AG04449 (cell line): ENCODE data around the gene OR5AR1.

Experiments
- CTCF ChIA-PET: fragments of 350-600 bp; formaldehyde crosslinking; extraction: SDS; loops from one replicate; lab custom pipeline; 2021; ENCODE audit warnings: antibody characterized with exemption; lab: Yijun Ruan, JAX
- POLR2A ChIA-PET: fragments of 400-600, 350-600 bp; formaldehyde crosslinking; extraction: SDS; loops from one replicate; lab custom pipeline; 2020; ENCODE audit warnings: antibody characterized with exemption, inconsistent platforms; lab: Yijun Ruan, JAX
- DNase-seq: peaks from one replicate; pipeline ENCODE4 v3.0.0-alpha.2; 2010; ENCODE audit warnings: low read depth, low spot score
- H3K4me3 ChIP-seq: 2 replicates; pipeline ENCODE4 v1.5.1; 2011; ENCODE audit warnings: low read depth, mild to moderate bottlenecking, control low read depth, low read length
- CTCF ChIP-seq: IDR thresholded peaks from one replicate; pipeline ENCODE4 v1.5.1; 2011; ENCODE audit warnings: mild to moderate bottlenecking, moderate library complexity, low read length, control low read depth, inconsistent platforms; ENCODE audit not compliant: insufficient read depth; ENCODE audit errors: missing control alignments

The OR5AR1 gene

GRCh38 chr11:56700242-56700913, 36.9 kb downstream of the OR5AR1 start:
- ChIA-PET CTCF (no interaction called here), POLR2A (no interaction called here)
- TF ChIP-seq CTCF, result no peak
- H3K4me3 ChIP-seq, result no peak overlapping the region
- no peak for DNase-seq

- no peak overlapping the region for H3K4me3 ChIP-seq
- no peak for TF ChIP-seq CTCF
- ChIA-PET POLR2A (no interaction called here), CTCF (no interaction called here)
- DNase-seq, result no peak
Measured at GRCh38 chr11:56700914-56701485, 37.5 kb downstream of the OR5AR1 start.

- POLR2A ChIA-PET, result no interaction called here
- TF ChIP-seq CTCF, result no peak
- CTCF ChIA-PET, result no interaction called here
- no peak for DNase-seq
- no peak overlapping the region for H3K4me3 ChIP-seq
Measured at GRCh38 chr11:56705784-56706396, 42.4 kb downstream of the OR5AR1 start.

GRCh38 chr11:56706486-56706885, 43.0 kb downstream of the OR5AR1 start:
- ChIA-PET POLR2A (no interaction called here), CTCF (no interaction called here)
- TF ChIP-seq CTCF, result no peak
- no peak for DNase-seq
- H3K4me3 ChIP-seq, result no peak overlapping the region

GRCh38 chr11:56714206-56714605, 50.7 kb downstream of the OR5AR1 start:
- CTCF ChIA-PET, result no interaction called here
- no peak for DNase-seq
- POLR2A ChIA-PET, result no interaction called here
- no peak for TF ChIP-seq CTCF
- no peak overlapping the region for H3K4me3 ChIP-seq
